K562 (cell line): Measurements from ENCODE around the gene PRR9. TPM values are rescaled to one million over a fixed set of nuclear protein-coding genes. Genes with fewer than 3 reads are reported as not detected.
"Not testable (repeated sequence)": the region's sequence is repeated elsewhere in the genome, so short reads cannot be mapped to it uniquely, and the experiment has no call there.

ENCODE experiments used
- ATAC-seq: fragments of 200-7000 bp; cut with Tn5 transposase; 3 replicates; pipeline ENCODE4 v1.9.1; 2020; ENCODE audit warnings: moderate library complexity
- BruUV-seq: library from RNA; stranded (reverse); fragments of 400-500 nt; replicated peaks from 2 replicates; lab custom pipeline; 2021; lab: Mats Ljungman, UMichigan
- CTCF ChIA-PET: fragments of 300-600 bp; formaldehyde crosslinking; extraction: SDS; loops from one replicate; lab custom pipeline; 2021; ENCODE audit warnings: low intra/inter-chr PET ratio; lab: Yijun Ruan, JAX
- POLR2A ChIA-PET: fragments of 300-600, 350-650 bp; sonication (Branson Sonifier 250); formaldehyde crosslinking; extraction: SDS; loops from one replicate; lab custom pipeline; 2021; ENCODE audit warnings: antibody characterized with exemption, inconsistent platforms; lab: Yijun Ruan, JAX
- DNase-seq, 4 experiments: peaks; one replicate each; pipeline versions ENCODE4 v3.0.0 to v3.0.0-alpha.2; 2011 to 2018; ENCODE audit warnings: low spot score in 3 of 4, mixed read lengths in 3 of 4; ENCODE audit errors: extremely low read depth in 1 of 4
- FAIRE-seq: peaks from 2 replicates; lab custom pipeline; 2011; peaks lifted over from hg19 to GRCh38; lab: Jason Lieb, UNC
- H2AFZ ChIP-seq: 2 replicates; pipeline ENCODE4 v1.6.0; 2011; ENCODE audit warnings: low read depth, low read length, control low read depth, inconsistent platforms
- H3K27ac ChIP-seq: fragments of 200-600 bp; 3 replicates; pipeline ENCODE4 v1.8.0; 2011; ENCODE audit warnings: low read depth, mild to moderate bottlenecking, control low read depth, inconsistent platforms, low read length, moderate library complexity, mixed read lengths; ENCODE audit errors: extremely low read depth
- H3K27me3 ChIP-seq, 2 experiments: fragments of 300-600 bp in 1 of 2; 2 replicates in 1 of 2; 3 replicates in 1 of 2; pipeline versions ENCODE4 v1.6.0 to v1.8.0; 2011; ENCODE audit warnings: inconsistent platforms in 2 of 2, low read length in 2 of 2, mild to moderate bottlenecking in 1 of 2, mixed read lengths in 1 of 2, moderate library complexity in 1 of 2; ENCODE audit not compliant: control insufficient read depth in 2 of 2, insufficient read depth in 2 of 2
- H3K36me3 ChIP-seq: fragments of 300-600 bp; 3 replicates; pipeline ENCODE4 v1.8.0; 2011; ENCODE audit warnings: mild to moderate bottlenecking, low read length, inconsistent platforms; ENCODE audit not compliant: control insufficient read depth, insufficient read depth
- H3K4me1 ChIP-seq, 2 experiments: fragments of 200-600 bp in 1 of 2; replicated peaks in 1 of 2; 2 replicates in 1 of 2; 3 replicates in 1 of 2; pipeline versions ENCODE4 v1.5.1 to v1.8.0; 2011; ENCODE audit warnings: inconsistent platforms in 2 of 2, low read length in 2 of 2, mild to moderate bottlenecking in 1 of 2, mixed read lengths in 1 of 2, moderate library complexity in 1 of 2; ENCODE audit not compliant: control insufficient read depth in 2 of 2, insufficient read depth in 2 of 2
- H3K4me2 ChIP-seq: 2 replicates; pipeline ENCODE4 v1.6.1; 2011; ENCODE audit warnings: low read length, control low read depth, inconsistent platforms, mixed read lengths; ENCODE audit not compliant: insufficient read depth
- H3K4me3 ChIP-seq: fragments of 200-600 bp; sonication (generic), shearing (Covaris generic); 2 replicates; pipeline ENCODE4 v1.5.1; 2016; ENCODE audit warnings: control low read depth, inconsistent platforms
- H3K79me2 ChIP-seq: fragments of 200-600 bp; 3 replicates; pipeline ENCODE4 v1.8.0; 2011; ENCODE audit warnings: low read length, inconsistent platforms; ENCODE audit not compliant: control insufficient read depth, insufficient read depth
- H3K9ac ChIP-seq, 2 experiments: 2 replicates each; pipeline versions ENCODE4 v1.6.0 to v1.6.1; 2011; ENCODE audit warnings: low read depth in 2 of 2, low read length in 2 of 2, control low read depth in 1 of 2, inconsistent platforms in 1 of 2, mild to moderate bottlenecking in 1 of 2, mixed read lengths in 1 of 2; ENCODE audit not compliant: insufficient read depth in 1 of 2
- H3K9me1 ChIP-seq: one replicate; pipeline ENCODE4 v1.6.0; 2011; ENCODE audit warnings: inconsistent platforms, mild to moderate bottlenecking, low read length, moderate library complexity; ENCODE audit not compliant: control insufficient read depth, insufficient read depth
- H3K9me3 ChIP-seq: replicated peaks from 2 replicates; pipeline ENCODE4 v1.5.1; 2011; ENCODE audit warnings: low read depth, low read length, inconsistent platforms; ENCODE audit not compliant: control insufficient read depth, insufficient read depth
- H4K20me1 ChIP-seq: replicated peaks from 2 replicates; pipeline ENCODE4 v1.6.1; 2011; ENCODE audit warnings: low read length, inconsistent platforms, mixed read lengths; ENCODE audit not compliant: control insufficient read depth, insufficient read depth
- CTCF ChIP-seq, 3 experiments: IDR thresholded peaks in 2 of 3; conservative IDR thresholded peaks in 1 of 3; 2 replicates each; pipeline ENCODE4 v1.5.1; 2011 to 2012; ENCODE audit warnings: low read length in 3 of 3, mild to moderate bottlenecking in 3 of 3, control low read depth in 2 of 3, improper control_type of control experiment in 1 of 3, inconsistent platforms in 1 of 3, low read depth in 1 of 3, mixed read lengths in 1 of 3, moderate library complexity in 1 of 3; ENCODE audit not compliant: insufficient read depth in 2 of 3
- DEAF1 ChIP-seq: fragments of 450-650 bp; formaldehyde crosslinking; IDR thresholded peaks from 2 replicates; pipeline ENCODE4 v1.4.0; 2020; ENCODE audit warnings: mild to moderate bottlenecking, moderate library complexity
- MAZ ChIP-seq, 2 experiments: fragments of 450-650 bp in 1 of 2; sonication (generic) in 1 of 2; formaldehyde crosslinking; IDR thresholded peaks in 1 of 2; conservative IDR thresholded peaks in 1 of 2; 2 replicates each; pipeline versions ENCODE4 v1.4.0 to v1.5.0; 2020; ENCODE audit warnings: mild to moderate bottlenecking in 1 of 2, missing genetic modification reagents in 1 of 2
- RAD21 ChIP-seq, 2 experiments: fragments of 250-450 bp in 1 of 2; fragments of 450-650 bp in 1 of 2; sonication (Bioruptor Pico) in 1 of 2; formaldehyde crosslinking in 1 of 2; IDR thresholded peaks in 1 of 2; conservative IDR thresholded peaks in 1 of 2; 2 replicates each; pipeline versions ENCODE4 v1.4.0 to v1.8.0; 2020 to 2022; ENCODE audit warnings: mild to moderate bottlenecking in 2 of 2, moderate library complexity in 1 of 2
- REST ChIP-seq, 2 experiments: fragments of 450-650 bp; formaldehyde crosslinking in 1 of 2; IDR thresholded peaks; 2 replicates each; pipeline versions ENCODE4 v1.4.0 to v1.6.1; 2014 to 2020; ENCODE audit warnings: mild to moderate bottlenecking in 2 of 2, borderline replicate concordance in 1 of 2, low read depth in 1 of 2
- WGBS: fragments of 100-300 bp; shearing (Covaris generic); methylation state at CpG from one replicate; pipeline ENCODE4 v1.1.6; 2016; ENCODE audit warnings: low coverage, mixed read lengths; ENCODE audit not compliant: insufficient coverage; ENCODE audit errors: missing lambda C conversion rate; 5-methylcytosine and 5-hydroxymethylcytosine counted together
- in situ Hi-C: fragments of 300-500 bp; cut with MboI; formaldehyde crosslinking; loops from 4 replicates; pipeline ENCODE4 v1.15.0; 2018; ENCODE audit warnings: inconsistent platforms, mixed read lengths
- intact Hi-C: fragments of 100-400 bp; cut with micrococcal nuclease; formaldehyde crosslinking; loops from 2 replicates; pipeline ENCODE4 v1.14.2; 2022
- polyA plus RNA-seq, 8 experiments: library from polyadenylated mRNA; depleted of rRNA in 4 of 8; stranded (reverse) in 5 of 8; unstranded in 3 of 8; fragments of >200 nt; fragmentation: Nextera tagmentation in 2 of 8; fragmentation: Illumina TruSeq in 1 of 8; extraction: Ambion mirVana in 2 of 8; extraction: Trizol in 1 of 8; gene quantifications; 2 replicates each; pipeline versions ENCODE4 v1.2.1 to v1.2.3, GENCODE V29; 2011 to 2014; ENCODE audit warnings: inconsistent platforms in 1 of 8, missing spikeins in 1 of 8
- total RNA-seq, 7 experiments: library from RNA; depleted of rRNA in 6 of 7; stranded (reverse); fragments of >200 nt in 6 of 7; fragmentation: Illumina TruSeq in 2 of 7; extraction: Trizol in 2 of 7; gene quantifications; 2 replicates each; pipeline versions ENCODE4 v1.2.1 to v1.2.3, GENCODE V29; 2011 to 2021; ENCODE audit warnings: low replicate concordance in 1 of 7

The PRR9 gene
- total and polyA plus RNA-seq, 9 of the 15 experiments (the other 6 are each of a cell fraction or from before 2014, with no cell fraction given), result 0.14 to 1.4 (median 0.24) TPM; not detected in 1

- H3K79me2 ChIP-seq; H4K20me1 ChIP-seq; H2AFZ ChIP-seq; H3K27ac ChIP-seq; H3K4me3 ChIP-seq; H3K4me2 ChIP-seq; H3K4me1 ChIP-seq; H3K36me3 ChIP-seq; H3K9me1 ChIP-seq; POLR2A ChIA-PET; H3K9me3 ChIP-seq; BruUV-seq; H3K9ac ChIP-seq; TF ChIP-seq REST (CRISPR knock-in tag; IDR thresholded peaks at IDR 0.05; ENCODE audit: low read depth): not testable (repeated sequence)
- peak; percentile 38 to 63 (median 47) for DNase-seq
- intact Hi-C loops, result loop anchor here (2.0 to 10.0 kb wide), 3 partner anchors 262 to 571 kb away; partner anchors contain the start of gene SMCP
- CTCF ChIA-PET, result interaction anchor here (0.7 to 2.0 kb wide), 3 partner anchors 263 to 353 kb away, joined by 3 to 12 read pairs (median 3); no protein-coding TSS in a partner anchor
- H3K27me3 ChIP-seq, result peaks cover 2 to 20% of the 10 kb centered on the region in 2 experiments; a peak in 1 of 5 replicates
- peak; percentile 99 for FAIRE-seq
- peak; percentile 99 for ATAC-seq
- in situ Hi-C loops, result loop anchor here (10.0 kb wide), 2 partner anchors 348 to 568 kb away; partner anchors contain the start of gene SMCP
- under 1% methylated on average over 15 of the region's 16 CpGs for WGBS
- TF ChIP-seq RAD21 (CRISPR knock-in tag; conservative IDR thresholded peaks at IDR 0.05 in 1 of 2, IDR thresholded peaks at IDR 0.05 in 1 of 2) (peak; percentile 79 to 82), CTCF (IDR thresholded peaks at IDR 0.05 in 2 of 3, conservative IDR thresholded peaks at IDR 0.05 in 1 of 3; ENCODE audit: insufficient read depth in 2 of 3, low read depth in 1 of 3, low read length in 3 of 3) (peak; percentile 63 to 69 (median 66)), MAZ (CRISPR knock-in tag; conservative IDR thresholded peaks at IDR 0.05 in 1 of 2, IDR thresholded peaks at IDR 0.05 in 1 of 2) (0 out of 4 replicates have a peak, but pooled peaks of 1 of the 2 experiments have one; percentile 29), DEAF1 (CRISPR knock-in tag) (peak; percentile 60; the same call in 1 of the 2 replicates), REST (IDR thresholded peaks at IDR 0.05; ENCODE audit: borderline replicate concordance) (peak; percentile 46; the same call in 1 of the 2 replicates)
Observed at GRCh38 chr1:153223040-153223891, 5.9 kb downstream of the PRR9 start.
